GM21619 (cell line): ENCODE data around the gene PNPLA1.

Source experiments
- ATAC-seq: cut with Tn5 transposase; IDR thresholded peaks from one replicate; pipeline ENCODE4 v1.9.1; 2021; ENCODE audit not compliant: unreplicated experiment

Gene PNPLA1

GRCh38 chr6:36246506-36247268 is 23.2 kb upstream of the PNPLA1 start:
- no peak for ATAC-seq

- no peak for ATAC-seq
Observed at GRCh38 chr6:36247693-36248092, 22.2 kb upstream of the PNPLA1 start.

GRCh38 chr6:36248980-36249379 is 20.9 kb upstream of the PNPLA1 start:
- no peak for ATAC-seq

- no peak for ATAC-seq
Observed at GRCh38 chr6:36249536-36249935, 20.3 kb upstream of the PNPLA1 start.

GRCh38 chr6:36252005-36252404 is 17.9 kb upstream of the PNPLA1 start:
- no peak for ATAC-seq

- no peak for ATAC-seq
Observed at GRCh38 chr6:36263390-36264000, 6.4 kb upstream of the PNPLA1 start.

GRCh38 chr6:36265744-36266143 is 4.1 kb upstream of the PNPLA1 start:
- ATAC-seq = no peak

- ATAC-seq = no peak
Observed at GRCh38 chr6:36266913-36267644, 2.8 kb upstream of the PNPLA1 start.

GRCh38 chr6:36267731-36268477 is 2.0 kb upstream of the PNPLA1 start:
- ATAC-seq = no peak

- no peak for ATAC-seq
Observed at GRCh38 chr6:36268478-36269275, 1.2 kb upstream of the PNPLA1 start.

GRCh38 chr6:36272234-36272633 is 2.4 kb downstream of the PNPLA1 start:
- no peak for ATAC-seq

GRCh38 chr6:36273067-36273466 is 3.2 kb downstream of the PNPLA1 start:
- ATAC-seq = no peak

- no peak for ATAC-seq
Observed at GRCh38 chr6:36273802-36274514, 4.1 kb downstream of the PNPLA1 start.

- ATAC-seq = no peak
Observed at GRCh38 chr6:36276581-36277536, 7.0 kb downstream of the PNPLA1 start.

- no peak for ATAC-seq
Observed at GRCh38 chr6:36277946-36278470, 8.1 kb downstream of the PNPLA1 start.

GRCh38 chr6:36280467-36280866 is 10.6 kb downstream of the PNPLA1 start:
- ATAC-seq = no peak

GRCh38 chr6:36280983-36281382 is 11.1 kb downstream of the PNPLA1 start:
- ATAC-seq = no peak

GRCh38 chr6:36283608-36284007 is 13.7 kb downstream of the PNPLA1 start:
- ATAC-seq = no peak

- no peak for ATAC-seq
Observed at GRCh38 chr6:36284359-36284758, 14.5 kb downstream of the PNPLA1 start.
